Central memory CD8-positive, alpha-beta T cell (primary cell): Measurements from ENCODE around the gene MICAL2.

Experiments used
- ATAC-seq: fragments of 150-1000 bp; cut with Tn5 transposase; replicated peaks from 2 replicates; pipeline ENCODE4 v1.10.0; 2022; ENCODE audit warnings: mild to moderate bottlenecking, moderate FRiP score, moderate number of reproducible peaks; ENCODE audit not compliant: poor library complexity, severe bottlenecking; ENCODE audit errors: extremely low read depth
- DNase-seq, 2 donors: peaks; one replicate each; pipeline ENCODE4 v3.0.0; 2021; ENCODE audit warnings: low spot score in 2 of 2
- H3K27ac Mint-ChIP-seq: one replicate; pipeline ENCODE4 v1.8.0; 2022; ENCODE audit warnings: low read depth, mild to moderate bottlenecking, moderate library complexity, mixed read lengths
- H3K27me3 Mint-ChIP-seq: one replicate; pipeline ENCODE4 v1.8.0; 2022; ENCODE audit warnings: mixed read lengths
- H3K36me3 Mint-ChIP-seq: one replicate; pipeline ENCODE4 v1.8.0; 2022; ENCODE audit warnings: mild to moderate bottlenecking, moderate library complexity, mixed read lengths; ENCODE audit not compliant: insufficient read depth
- H3K4me1 Mint-ChIP-seq: one replicate; pipeline ENCODE4 v1.8.0; 2022; ENCODE audit warnings: mixed read lengths
- H3K4me3 Mint-ChIP-seq: one replicate; pipeline ENCODE4 v1.8.0; 2022; ENCODE audit warnings: mild to moderate bottlenecking, moderate library complexity, mixed read lengths
- H3K9me3 Mint-ChIP-seq: one replicate; pipeline ENCODE4 v1.8.0; 2022; ENCODE audit warnings: mixed read lengths

MICAL2 gene

GRCh38 chr11:12073436-12073835, 37.0 kb upstream of the MICAL2 start:
- Mint-ChIP-seq H3K4me3 (no peak overlapping the region), H3K36me3 (no peaks in the 10 kb centered on the region), H3K9me3 (no peaks in the 10 kb centered on the region), H3K27me3 (no peaks in the 10 kb centered on the region), H3K27ac (no peak overlapping the region), H3K4me1 (peaks cover 12% of the 10 kb centered on the region)
- DNase-seq (no peak), ATAC-seq (no peak)

DNA sequence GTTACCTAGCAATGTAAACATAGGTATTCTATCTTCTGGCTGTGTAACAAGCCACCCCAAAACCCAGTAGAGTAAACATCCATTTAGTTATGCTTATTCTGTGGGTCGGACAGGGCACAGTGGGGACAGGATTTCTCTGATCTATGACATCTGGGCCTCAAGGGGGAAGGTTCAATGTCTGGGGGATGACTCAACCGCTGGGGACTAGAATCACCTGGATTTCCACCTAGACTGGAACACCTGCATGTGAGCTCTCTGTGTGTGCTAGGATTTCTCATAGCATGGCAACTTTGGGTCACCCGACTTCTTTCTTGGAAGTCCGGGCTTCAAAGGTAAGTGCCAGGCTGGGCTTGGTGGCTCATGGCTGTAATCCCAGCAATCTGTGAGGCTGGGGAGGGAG, 36.5 kb upstream of the MICAL2 start:
- H3K36me3 Mint-ChIP-seq, result no peaks in the 10 kb centered on the region
- no peak overlapping the region for H3K4me3 Mint-ChIP-seq
- H3K27me3 Mint-ChIP-seq, result no peaks in the 10 kb centered on the region
- no peaks in the 10 kb centered on the region for H3K9me3 Mint-ChIP-seq
- ATAC-seq (no peak), DNase-seq (no peak)
- peaks cover 12% of the 10 kb centered on the region for H3K4me1 Mint-ChIP-seq
- no peak overlapping the region for H3K27ac Mint-ChIP-seq

DNA sequence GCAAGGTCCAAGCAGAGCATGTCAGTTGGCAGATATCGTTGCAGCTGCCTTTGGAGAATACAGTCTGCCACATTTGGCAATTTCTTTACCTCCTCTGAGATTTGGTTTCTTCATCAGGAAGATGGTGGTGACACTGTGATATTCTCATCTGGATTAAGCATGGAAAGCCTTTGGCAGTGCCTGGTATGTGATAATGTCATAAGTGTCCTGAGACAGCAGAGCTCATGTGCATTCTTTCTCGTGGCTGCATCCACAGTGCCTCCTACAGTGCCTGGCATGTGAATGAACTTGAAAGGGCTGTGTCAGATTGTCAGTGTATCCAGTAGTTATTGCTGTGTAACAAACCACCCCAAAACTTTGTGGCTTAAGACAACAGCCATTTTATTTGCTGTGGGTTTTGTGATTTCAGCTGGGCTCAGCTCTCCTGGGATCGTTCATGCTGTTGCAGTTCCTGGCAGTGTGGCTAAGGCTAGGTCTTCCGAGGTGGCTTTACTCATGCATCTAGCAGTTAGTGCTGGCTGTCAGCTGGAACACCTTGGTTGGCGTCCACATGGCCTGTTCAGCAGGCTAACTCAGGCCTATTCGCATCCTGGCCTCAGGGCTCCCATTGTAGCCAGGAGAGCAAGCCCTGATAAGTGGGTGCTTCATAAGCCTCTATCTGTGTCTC, 35.7 kb upstream of the MICAL2 start:
- DNase-seq (no peak), ATAC-seq (no peak)
- Mint-ChIP-seq H3K36me3 (no peaks in the 10 kb centered on the region), H3K27me3 (no peaks in the 10 kb centered on the region), H3K27ac (no peak overlapping the region), H3K4me1 (peaks cover 12% of the 10 kb centered on the region), H3K9me3 (no peaks in the 10 kb centered on the region), H3K4me3 (no peak overlapping the region)

- peaks cover 12% of the 10 kb centered on the region for H3K4me1 Mint-ChIP-seq
- no peaks in the 10 kb centered on the region for H3K27me3 Mint-ChIP-seq
- no peak overlapping the region for H3K27ac Mint-ChIP-seq
- no peaks in the 10 kb centered on the region for H3K9me3 Mint-ChIP-seq
- no peak overlapping the region for H3K4me3 Mint-ChIP-seq
- ATAC-seq, result no peak
- no peaks in the 10 kb centered on the region for H3K36me3 Mint-ChIP-seq
- DNase-seq, result no peak
These were observed 35.1 kb upstream of the MICAL2 start for GRCh38 chr11:12075291-12075690.

GRCh38 chr11:12075822-12076821, 34.3 kb upstream of the MICAL2 start:
- H3K27ac Mint-ChIP-seq, result no peak overlapping the region
- no peak for DNase-seq
- H3K4me1 Mint-ChIP-seq, result peaks cover 6% of the 10 kb centered on the region
- no peaks in the 10 kb centered on the region for H3K27me3 Mint-ChIP-seq
- H3K9me3 Mint-ChIP-seq, result no peaks in the 10 kb centered on the region
- no peak overlapping the region for H3K4me3 Mint-ChIP-seq
- ATAC-seq, result no peak
- H3K36me3 Mint-ChIP-seq, result no peaks in the 10 kb centered on the region

DNA sequence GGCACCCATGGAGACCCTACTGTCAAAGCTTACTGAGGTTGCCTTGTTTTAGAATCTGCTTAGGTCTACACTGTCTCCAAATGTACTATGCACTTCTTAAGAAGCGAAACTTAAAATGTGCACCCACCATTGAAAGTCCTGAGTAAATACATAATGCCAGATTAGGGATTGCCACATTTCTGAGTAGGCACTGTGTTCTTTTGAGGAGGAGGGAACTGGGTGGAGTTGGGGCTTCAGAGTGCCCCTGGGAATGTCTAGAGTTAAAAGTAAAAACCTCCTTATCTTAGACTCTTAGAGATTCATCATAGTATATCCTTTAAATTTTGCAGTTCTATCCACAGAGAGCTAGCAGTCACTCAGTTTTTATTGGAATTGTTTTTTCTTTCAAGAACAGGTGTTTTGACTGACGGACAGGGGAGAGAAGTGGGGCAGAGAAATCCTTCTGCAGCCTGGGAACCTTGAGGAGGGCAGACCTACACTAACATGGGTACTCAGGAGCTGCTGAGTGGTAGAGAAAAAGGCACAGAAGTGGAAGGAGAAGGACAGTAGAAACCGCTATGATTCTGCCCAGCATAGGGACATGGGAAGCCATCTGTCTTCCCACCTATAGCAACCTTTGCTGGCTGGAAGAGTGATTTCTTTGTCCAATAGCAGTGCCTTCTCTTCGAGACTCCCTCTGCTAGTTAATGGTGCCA, 33.4 kb upstream of the MICAL2 start:
- Mint-ChIP-seq H3K27me3 (no peaks in the 10 kb centered on the region), H3K9me3 (no peaks in the 10 kb centered on the region), H3K4me3 (no peak overlapping the region), H3K4me1 (no peaks in the 10 kb centered on the region), H3K36me3 (no peaks in the 10 kb centered on the region), H3K27ac (no peak overlapping the region)
- no peak for DNase-seq
- ATAC-seq, result no peak

DNA sequence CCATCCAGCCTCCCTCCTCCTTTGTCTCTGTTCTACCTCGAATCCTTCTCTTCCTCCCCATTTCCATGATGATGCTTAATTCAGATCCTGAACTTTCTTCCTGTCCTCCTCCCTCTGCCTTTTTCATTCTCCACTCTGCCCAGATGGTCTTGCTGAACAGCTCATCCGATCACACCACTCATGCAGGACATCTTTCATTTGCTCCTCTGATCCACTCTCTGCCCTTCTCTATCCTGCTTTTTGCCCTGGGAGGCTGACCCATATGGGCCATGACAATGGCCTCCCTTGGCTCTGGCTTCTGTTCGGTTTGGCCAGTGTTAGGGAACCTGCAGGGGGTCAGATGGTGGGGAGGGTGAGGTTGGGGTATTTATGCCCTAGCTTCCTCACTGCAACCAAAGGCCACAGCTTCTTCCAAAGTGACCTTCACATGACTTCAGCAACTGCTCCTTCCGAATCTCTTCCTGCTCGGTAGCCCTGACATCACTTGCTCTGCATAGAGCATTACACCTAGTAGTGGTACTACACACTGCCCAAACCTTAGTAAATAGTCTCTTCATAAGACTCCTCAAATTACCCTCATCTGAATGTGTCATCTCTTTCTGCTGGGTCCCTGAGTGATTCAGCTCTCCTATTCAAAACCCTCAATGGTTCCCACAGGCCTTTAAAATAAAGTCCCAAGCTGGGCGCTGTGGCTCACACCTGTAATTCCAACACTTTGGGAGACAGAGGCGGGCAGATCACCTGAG, 32.7 kb upstream of the MICAL2 start:
- Mint-ChIP-seq H3K27ac (no peak overlapping the region), H3K4me3 (no peak overlapping the region), H3K27me3 (no peaks in the 10 kb centered on the region), H3K9me3 (no peaks in the 10 kb centered on the region), H3K4me1 (no peaks in the 10 kb centered on the region), H3K36me3 (no peaks in the 10 kb centered on the region)
- ATAC-seq, result no peak
- no peak for DNase-seq

DNA sequence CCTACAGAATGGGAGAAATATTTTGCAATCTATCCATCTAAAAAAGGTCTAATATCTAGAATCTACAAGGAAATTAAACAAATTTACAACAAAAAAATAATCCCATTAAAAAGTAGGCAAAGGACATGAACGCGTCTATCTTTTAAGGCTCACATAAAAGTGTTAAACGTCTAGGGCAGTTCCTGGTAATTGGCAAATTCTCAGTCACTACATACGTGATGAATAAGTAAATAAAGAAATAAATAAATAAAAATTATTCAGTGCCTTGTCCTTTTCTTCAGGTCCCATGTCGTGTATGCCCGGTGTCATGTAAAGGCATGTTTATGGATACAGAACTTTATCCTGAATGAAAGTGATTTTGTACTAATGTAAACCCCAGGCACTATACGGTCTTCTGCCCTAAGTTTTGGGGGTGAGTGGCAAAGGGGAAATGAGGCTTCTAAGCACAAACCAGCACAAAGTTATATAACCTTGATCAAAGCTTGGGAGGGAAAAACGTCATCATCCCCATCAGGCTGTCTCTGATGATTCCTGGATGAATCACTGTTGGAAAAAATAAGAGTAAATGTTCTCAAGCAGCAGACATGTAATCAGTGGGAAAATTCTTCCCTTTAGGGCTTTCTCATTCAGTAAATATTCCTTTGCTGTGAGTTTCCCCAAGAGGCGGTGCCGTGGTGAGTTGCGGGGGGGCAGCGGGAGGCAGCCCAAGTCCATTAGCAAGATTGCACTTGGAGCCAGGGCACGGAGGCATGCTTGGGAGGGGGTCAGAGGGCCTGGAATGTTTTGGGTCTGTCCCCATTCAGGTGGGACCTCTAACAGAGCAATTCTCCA, 30.4 kb upstream of the MICAL2 start:
- Mint-ChIP-seq H3K27me3 (no peaks in the 10 kb centered on the region), H3K4me1 (peaks cover 13% of the 10 kb centered on the region), H3K27ac (no peak overlapping the region), H3K9me3 (no peaks in the 10 kb centered on the region), H3K4me3 (no peak overlapping the region), H3K36me3 (no peaks in the 10 kb centered on the region)
- DNase-seq (no peak), ATAC-seq (no peak)

DNA sequence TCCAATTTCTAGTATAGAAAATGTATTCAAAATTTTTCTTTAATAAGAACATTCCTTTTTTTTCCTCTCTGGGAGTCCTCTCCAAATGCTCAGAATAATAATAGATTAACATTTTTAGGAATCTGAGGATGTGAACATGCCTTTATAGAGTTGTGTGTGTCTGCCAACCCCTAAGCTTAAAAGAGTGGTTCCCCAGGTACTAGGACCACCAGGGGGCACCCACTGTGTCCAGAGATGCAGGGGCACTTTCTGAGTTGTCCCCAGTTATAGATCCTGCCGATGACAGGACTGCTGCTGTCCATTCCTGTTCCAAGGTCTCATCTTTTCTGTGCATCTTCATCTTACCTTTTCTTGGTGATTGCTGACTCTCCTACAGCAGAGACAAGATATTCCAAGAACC, 27.0 kb upstream of the MICAL2 start:
- DNase-seq (no peak), ATAC-seq (no peak)
- Mint-ChIP-seq H3K4me3 (no peak overlapping the region), H3K4me1 (peaks cover 46% of the 10 kb centered on the region), H3K27ac (no peak overlapping the region), H3K36me3 (peaks cover 3% of the 10 kb centered on the region), H3K9me3 (no peaks in the 10 kb centered on the region), H3K27me3 (no peaks in the 10 kb centered on the region)

DNA sequence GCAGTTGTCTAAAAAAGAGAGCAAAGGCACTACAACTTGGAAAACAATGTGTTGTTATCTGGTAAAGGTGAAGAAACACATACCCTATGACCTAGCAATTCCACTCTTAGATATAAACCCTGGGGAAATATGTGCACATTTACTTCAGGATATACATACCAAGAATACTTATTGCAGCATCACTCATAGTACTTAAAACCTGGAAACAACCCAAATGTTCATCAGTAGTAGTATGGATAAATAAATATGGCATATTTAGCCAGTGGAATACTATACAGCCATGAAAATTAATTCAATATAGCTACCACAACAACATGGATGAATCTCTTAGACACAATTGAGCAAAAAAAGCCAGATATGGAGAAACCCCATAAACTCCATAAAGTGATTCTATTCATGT, 26.1 kb upstream of the MICAL2 start:
- H3K27me3 Mint-ChIP-seq, result no peaks in the 10 kb centered on the region
- H3K27ac Mint-ChIP-seq, result no peak overlapping the region
- no peak overlapping the region for H3K4me3 Mint-ChIP-seq
- no peak for DNase-seq
- no peak for ATAC-seq
- peaks cover 54% of the 10 kb centered on the region for H3K4me1 Mint-ChIP-seq
- peaks cover 3% of the 10 kb centered on the region for H3K36me3 Mint-ChIP-seq
- H3K9me3 Mint-ChIP-seq, result no peaks in the 10 kb centered on the region

GRCh38 chr11:12085371-12086251, 24.8 kb upstream of the MICAL2 start:
- H3K9me3 Mint-ChIP-seq, result no peaks in the 10 kb centered on the region
- H3K4me1 Mint-ChIP-seq, result peaks cover 68% of the 10 kb centered on the region
- H3K4me3 Mint-ChIP-seq, result peak overlapping the region; percentile 63
- H3K36me3 Mint-ChIP-seq, result peaks cover 3% of the 10 kb centered on the region
- no peak for ATAC-seq
- H3K27ac Mint-ChIP-seq, result peak overlapping the region; percentile 89
- DNase-seq, result no peak
- H3K27me3 Mint-ChIP-seq, result no peaks in the 10 kb centered on the region
